Activated naive CD8-positive, alpha-beta T cell (primary cell): ENCODE measurements around the gene NMD3.
A peak's percentile ranks its signal among the peaks of the same experiment; 100 is the strongest.

Experiments
- H3K27ac Mint-ChIP-seq: one replicate; pipeline ENCODE4 v1.8.0; 2021; ENCODE audit warnings: mixed read lengths
- H3K27me3 Mint-ChIP-seq: one replicate; pipeline ENCODE4 v1.8.0; 2021; ENCODE audit warnings: mixed read lengths
- H3K36me3 Mint-ChIP-seq: one replicate; pipeline ENCODE4 v1.8.0; 2021; ENCODE audit warnings: mixed read lengths
- H3K4me1 Mint-ChIP-seq: one replicate; pipeline ENCODE4 v1.8.0; 2021; ENCODE audit warnings: low read depth, mixed read lengths
- H3K4me3 Mint-ChIP-seq: one replicate; pipeline ENCODE4 v1.8.0; 2021; ENCODE audit warnings: mild to moderate bottlenecking, mixed read lengths
- H3K9me3 Mint-ChIP-seq: one replicate; pipeline ENCODE4 v1.8.0; 2021; ENCODE audit warnings: low read depth, mixed read lengths

The NMD3 gene

GRCh38 chr3:161217496-161217895 lies 3.6 kb upstream of the NMD3 start:
- peaks cover 4% of the 10 kb centered on the region for H3K27me3 Mint-ChIP-seq
- H3K4me3 Mint-ChIP-seq = no peak overlapping the region
- no peak overlapping the region for H3K27ac Mint-ChIP-seq
- H3K4me1 Mint-ChIP-seq = peaks cover 10% of the 10 kb centered on the region
- no peaks in the 10 kb centered on the region for H3K9me3 Mint-ChIP-seq
- peaks cover 2% of the 10 kb centered on the region for H3K36me3 Mint-ChIP-seq

GRCh38 chr3:161219495-161219894 lies 1.6 kb upstream of the NMD3 start:
- Mint-ChIP-seq H3K4me1 (peaks cover 28% of the 10 kb centered on the region), H3K36me3 (peaks cover 8% of the 10 kb centered on the region), H3K27me3 (peaks cover 4% of the 10 kb centered on the region), H3K4me3 (peak overlapping the region; percentile 66), H3K9me3 (no peaks in the 10 kb centered on the region), H3K27ac (peak overlapping the region; percentile 82)

DNA sequence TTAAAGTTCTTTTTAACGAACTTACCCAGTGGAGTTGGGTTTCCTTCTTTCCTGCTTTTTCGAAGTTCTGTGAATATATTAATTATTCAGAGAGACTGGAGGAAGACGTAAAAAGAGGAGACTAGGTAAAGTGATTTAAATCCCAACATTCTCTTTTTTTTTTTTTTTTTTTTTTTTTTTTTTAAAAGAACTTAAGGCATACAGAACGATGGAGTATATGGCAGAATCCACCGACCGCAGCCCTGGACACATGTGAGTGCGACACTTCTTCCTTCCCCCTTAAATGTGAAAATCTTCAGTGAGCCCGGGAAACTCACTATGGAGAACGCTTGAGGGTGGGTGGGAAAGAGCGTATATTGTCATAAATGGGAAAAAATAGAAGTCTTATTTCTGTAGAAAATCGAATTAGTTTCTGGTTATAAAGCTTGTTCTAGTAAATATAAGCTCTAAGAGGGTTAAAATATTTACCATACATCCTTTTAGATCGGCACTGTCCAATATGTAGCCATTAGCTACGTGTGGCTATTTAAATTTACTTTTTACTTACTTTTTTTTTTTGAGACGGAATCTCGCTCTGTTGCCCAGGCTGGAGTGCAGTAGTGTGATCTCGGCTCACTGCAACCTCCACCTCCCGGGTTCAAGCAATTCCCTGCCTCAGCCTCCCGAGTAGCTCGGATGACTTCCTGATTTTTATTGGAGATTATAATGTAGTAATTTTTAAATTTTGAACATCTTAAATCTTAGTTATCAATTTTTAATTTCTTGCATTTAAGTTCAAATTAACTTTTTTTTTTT lies 892 bp downstream of the NMD3 start:
- peak overlapping the region; percentile 89 for H3K27ac Mint-ChIP-seq

DNA sequence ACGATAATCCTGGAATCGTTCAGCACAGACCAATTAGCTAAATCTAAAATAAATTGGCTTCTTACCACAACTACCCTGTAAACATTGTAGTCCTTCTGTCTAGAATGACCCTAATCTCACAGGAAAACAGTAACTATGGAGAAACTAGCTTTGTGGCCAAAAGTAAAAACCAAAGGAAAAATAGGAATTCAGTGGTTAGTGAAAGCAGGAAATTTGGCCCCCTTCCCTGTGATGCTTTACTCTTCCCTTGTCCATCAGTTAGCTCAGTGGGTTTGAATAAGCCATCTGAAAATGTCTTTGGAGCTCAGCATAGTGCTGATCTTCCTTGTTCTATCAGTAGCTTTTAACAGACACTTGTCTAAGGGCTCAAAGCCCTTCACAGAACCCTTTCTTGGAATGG lies 1.6 kb downstream of the NMD3 start:
- H3K9me3 Mint-ChIP-seq = no peaks in the 10 kb centered on the region
- peak overlapping the region; percentile 28 for H3K27ac Mint-ChIP-seq
- H3K4me3 Mint-ChIP-seq = peak overlapping the region; percentile 96
- H3K27me3 Mint-ChIP-seq = no peaks in the 10 kb centered on the region
- peaks cover 12% of the 10 kb centered on the region for H3K36me3 Mint-ChIP-seq
- peaks cover 38% of the 10 kb centered on the region for H3K4me1 Mint-ChIP-seq

More for the DNA sequence above, 892 bp downstream of the NMD3 start:
- H3K9me3 Mint-ChIP-seq = no peaks in the 10 kb centered on the region
- peak overlapping the region; percentile 96 for H3K4me3 Mint-ChIP-seq
- H3K4me1 Mint-ChIP-seq = peaks cover 37% of the 10 kb centered on the region
- no peaks in the 10 kb centered on the region for H3K27me3 Mint-ChIP-seq
- H3K36me3 Mint-ChIP-seq = peaks cover 11% of the 10 kb centered on the region

- no peaks in the 10 kb centered on the region for H3K9me3 Mint-ChIP-seq
- H3K27me3 Mint-ChIP-seq = no peaks in the 10 kb centered on the region
- H3K36me3 Mint-ChIP-seq = peaks cover 10% of the 10 kb centered on the region
- H3K4me3 Mint-ChIP-seq = peak overlapping the region; percentile 24
- H3K4me1 Mint-ChIP-seq = peaks cover 36% of the 10 kb centered on the region
- H3K27ac Mint-ChIP-seq = no peak overlapping the region
These were observed 3.7 kb downstream of the NMD3 start for GRCh38 chr3:161224786-161225185.

DNA sequence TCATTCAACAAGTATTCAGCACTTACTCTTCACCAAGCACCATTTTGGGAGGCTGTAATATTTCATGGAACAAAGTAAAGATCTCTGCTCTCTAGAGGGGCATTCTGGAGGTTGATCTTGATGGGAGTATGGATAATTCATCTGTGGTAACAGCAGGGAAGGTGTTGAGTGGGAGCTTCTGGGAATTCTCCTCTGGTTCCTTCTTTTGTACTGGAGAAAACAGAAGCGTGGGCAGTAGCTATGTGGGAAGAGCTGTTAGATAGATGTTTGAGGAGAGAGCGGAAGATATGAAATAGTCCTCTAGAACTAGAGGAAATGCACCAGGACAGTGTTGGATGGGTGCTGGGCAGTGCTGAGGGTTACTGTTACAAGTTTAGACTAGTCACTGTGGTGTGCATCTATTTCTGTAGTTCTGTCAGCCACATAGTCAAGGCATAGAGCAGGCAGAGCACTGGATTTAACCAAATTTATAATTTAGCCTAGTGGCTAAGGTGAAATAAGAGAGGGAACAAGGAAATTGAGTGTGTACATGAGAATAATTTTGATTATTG lies 9.6 kb downstream of the NMD3 start:
- Mint-ChIP-seq H3K9me3 (no peaks in the 10 kb centered on the region), H3K27me3 (no peaks in the 10 kb centered on the region), H3K36me3 (peaks cover 6% of the 10 kb centered on the region), H3K4me1 (peaks cover 9% of the 10 kb centered on the region), H3K4me3 (no peak overlapping the region), H3K27ac (no peak overlapping the region)

DNA sequence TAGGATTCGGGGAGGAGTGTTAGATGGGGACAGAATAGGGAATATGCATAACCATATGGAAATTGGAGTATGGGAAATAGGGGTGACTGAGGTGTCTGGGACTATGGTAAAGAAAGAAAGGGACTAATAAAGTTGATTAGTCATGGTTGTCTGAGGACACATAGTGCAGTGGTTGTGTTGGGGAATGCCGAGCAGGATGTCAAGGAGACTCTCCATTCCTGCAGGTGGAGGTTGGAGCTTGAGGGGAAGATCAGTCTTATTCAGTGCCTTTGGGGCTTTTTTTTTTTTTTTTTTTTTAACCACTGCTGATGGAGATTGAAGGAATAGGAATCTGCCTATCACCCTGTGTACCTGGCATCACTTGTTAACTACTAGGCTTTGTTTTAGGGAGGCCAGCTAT lies 10.8 kb downstream of the NMD3 start:
- Mint-ChIP-seq H3K4me1 (peaks cover 14% of the 10 kb centered on the region), H3K9me3 (no peaks in the 10 kb centered on the region), H3K36me3 (peaks cover 7% of the 10 kb centered on the region), H3K27ac (no peak overlapping the region), H3K27me3 (no peaks in the 10 kb centered on the region), H3K4me3 (no peak overlapping the region)

DNA sequence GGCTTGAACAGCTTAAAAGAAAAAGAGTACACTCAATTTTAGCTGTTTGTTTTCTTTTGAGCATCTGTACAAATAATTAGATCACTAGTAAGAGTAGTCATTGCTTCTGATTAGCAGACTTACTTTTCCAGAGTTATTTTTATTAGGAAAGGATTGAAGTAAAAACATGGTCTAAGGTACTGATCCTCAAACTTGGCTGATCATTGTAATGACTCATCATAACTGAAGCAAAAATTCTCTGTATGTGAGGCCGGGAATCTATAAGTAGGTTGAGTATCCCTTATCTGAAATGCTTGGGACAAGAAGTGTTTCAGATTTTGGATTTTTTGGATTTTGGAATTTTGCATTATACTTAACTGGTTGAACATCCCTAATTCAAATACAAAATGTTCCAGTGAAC lies 12.4 kb downstream of the NMD3 start:
- peaks cover 8% of the 10 kb centered on the region for H3K36me3 Mint-ChIP-seq
- no peaks in the 10 kb centered on the region for H3K9me3 Mint-ChIP-seq
- peaks cover 13% of the 10 kb centered on the region for H3K4me1 Mint-ChIP-seq
- no peak overlapping the region for H3K27ac Mint-ChIP-seq
- H3K4me3 Mint-ChIP-seq = no peak overlapping the region
- no peaks in the 10 kb centered on the region for H3K27me3 Mint-ChIP-seq

DNA sequence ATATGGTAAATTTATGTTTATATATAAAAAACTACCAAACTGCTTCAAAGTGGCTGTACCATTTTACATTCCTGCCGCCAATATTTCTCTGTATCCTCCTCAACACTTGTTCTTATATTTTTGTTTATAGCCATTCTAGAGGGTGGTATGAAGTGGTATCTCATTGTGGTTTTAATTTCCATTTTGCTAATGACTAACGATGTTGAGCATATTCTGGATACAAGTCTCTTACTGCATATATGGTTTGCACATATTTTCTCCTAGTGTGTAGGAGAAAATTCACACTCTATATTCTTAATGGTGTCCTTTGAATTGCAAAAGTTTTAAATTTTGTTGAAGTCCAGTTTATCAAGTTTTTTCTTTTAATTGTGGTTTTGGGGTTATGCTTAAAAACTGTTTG lies 15.1 kb downstream of the NMD3 start:
- Mint-ChIP-seq H3K9me3 (no peaks in the 10 kb centered on the region), H3K36me3 (peaks cover 12% of the 10 kb centered on the region), H3K4me3 (no peak overlapping the region), H3K4me1 (peaks cover 13% of the 10 kb centered on the region), H3K27me3 (no peaks in the 10 kb centered on the region), H3K27ac (no peak overlapping the region)

- Mint-ChIP-seq H3K27me3 (no peaks in the 10 kb centered on the region), H3K36me3 (peaks cover 9% of the 10 kb centered on the region), H3K27ac (no peak overlapping the region), H3K4me3 (no peak overlapping the region), H3K4me1 (peaks cover 9% of the 10 kb centered on the region), H3K9me3 (no peaks in the 10 kb centered on the region)
These were observed 18.6 kb downstream of the NMD3 start for GRCh38 chr3:161239700-161240099.

DNA sequence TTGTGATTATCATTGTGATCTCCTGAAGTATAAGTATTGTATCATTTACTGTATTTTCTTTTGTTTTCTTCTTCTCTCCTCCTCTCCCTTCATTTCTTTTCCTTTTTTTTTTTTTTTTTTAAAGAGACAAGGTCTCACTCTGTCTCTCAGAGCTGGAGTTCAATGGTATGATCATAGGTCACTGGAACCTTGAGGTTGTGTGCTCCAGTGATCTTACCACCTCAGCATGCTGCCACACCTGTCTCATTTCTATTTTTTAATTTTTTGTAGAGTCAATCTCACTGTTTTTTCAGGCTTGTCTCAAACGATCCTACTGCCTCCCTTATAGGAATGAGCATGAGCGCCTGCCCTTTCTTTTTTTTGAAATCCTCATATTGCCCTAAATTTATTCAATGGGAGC lies 23.4 kb downstream of the NMD3 start:
- H3K9me3 Mint-ChIP-seq = no peaks in the 10 kb centered on the region
- H3K27me3 Mint-ChIP-seq = no peaks in the 10 kb centered on the region
- H3K4me3 Mint-ChIP-seq = no peak overlapping the region
- H3K27ac Mint-ChIP-seq = no peak overlapping the region
- H3K36me3 Mint-ChIP-seq = peaks cover 8% of the 10 kb centered on the region
- H3K4me1 Mint-ChIP-seq = no peaks in the 10 kb centered on the region

DNA sequence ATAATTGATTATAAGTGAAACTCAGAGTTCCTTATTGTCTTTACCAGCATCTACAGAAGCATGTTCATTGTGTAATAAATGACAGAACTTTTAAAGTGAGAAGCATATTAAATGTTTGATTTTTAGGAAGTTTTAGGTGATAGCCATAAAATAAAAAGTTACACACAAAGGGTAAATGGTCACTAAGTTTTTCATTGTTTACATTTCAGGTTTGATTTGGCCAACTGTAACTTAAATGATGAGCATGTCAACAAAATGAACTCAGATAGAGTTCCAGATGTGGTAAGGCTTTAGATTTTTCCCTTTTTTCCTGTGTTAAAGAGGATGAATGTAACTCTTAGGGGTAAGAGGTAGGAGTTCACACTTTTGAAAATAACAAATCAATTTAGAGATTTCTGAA lies 25.9 kb downstream of the NMD3 start:
- Mint-ChIP-seq H3K36me3 (peaks cover 11% of the 10 kb centered on the region), H3K4me3 (no peak overlapping the region), H3K9me3 (no peaks in the 10 kb centered on the region)

GRCh38 chr3:161250116-161250515 lies 29.0 kb downstream of the NMD3 start:
- H3K4me3 Mint-ChIP-seq = no peak overlapping the region
- H3K27me3 Mint-ChIP-seq = no peaks in the 10 kb centered on the region
- H3K9me3 Mint-ChIP-seq = no peaks in the 10 kb centered on the region
- H3K4me1 Mint-ChIP-seq = peaks cover 1% of the 10 kb centered on the region
- no peak overlapping the region for H3K27ac Mint-ChIP-seq
- peaks cover 24% of the 10 kb centered on the region for H3K36me3 Mint-ChIP-seq

More for the DNA sequence above, 25.9 kb downstream of the NMD3 start:
- Mint-ChIP-seq H3K27me3 (no peaks in the 10 kb centered on the region), H3K4me1 (no peaks in the 10 kb centered on the region), H3K27ac (no peak overlapping the region)

DNA sequence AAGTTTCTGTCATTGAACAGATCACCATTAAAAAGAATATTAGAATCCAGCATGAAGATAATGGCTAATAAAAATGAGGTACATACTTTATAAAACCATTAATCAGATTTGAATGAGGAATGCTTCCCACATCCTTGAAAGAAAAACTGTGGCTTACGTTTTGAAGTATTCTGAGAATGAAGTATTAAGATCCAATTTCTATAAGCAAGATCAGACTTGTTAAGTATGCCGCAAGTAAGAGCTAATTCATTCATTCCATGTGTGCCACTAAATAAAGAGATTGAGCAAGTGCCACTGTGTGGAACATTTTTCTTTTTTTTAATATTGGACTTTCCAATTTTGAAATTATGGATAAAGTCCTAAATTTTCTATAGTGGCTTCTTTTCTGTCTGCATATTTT lies 30.6 kb downstream of the NMD3 start:
- H3K27me3 Mint-ChIP-seq = no peaks in the 10 kb centered on the region
- H3K4me3 Mint-ChIP-seq = no peak overlapping the region
- H3K27ac Mint-ChIP-seq = no peak overlapping the region
- H3K9me3 Mint-ChIP-seq = no peaks in the 10 kb centered on the region
- peaks cover 30% of the 10 kb centered on the region for H3K36me3 Mint-ChIP-seq
- peaks cover 3% of the 10 kb centered on the region for H3K4me1 Mint-ChIP-seq

DNA sequence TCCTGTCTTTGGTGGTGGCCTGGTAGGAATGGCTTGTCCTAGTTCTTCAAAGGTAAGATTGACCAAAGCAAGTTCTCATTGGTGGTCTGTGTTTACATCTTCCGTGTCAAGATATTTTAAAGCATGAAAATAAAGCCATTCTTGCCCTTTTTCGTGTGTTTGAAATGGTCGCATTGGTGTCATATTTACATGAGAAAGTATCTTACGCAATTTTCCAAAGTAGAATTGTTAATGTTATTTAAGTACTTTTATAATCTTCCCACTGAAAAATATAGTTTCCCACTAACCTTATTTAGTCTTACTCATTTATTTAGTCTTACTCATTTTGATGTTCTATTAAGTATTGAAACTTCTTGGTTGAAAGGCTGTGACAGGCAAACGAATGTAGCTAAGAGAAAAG lies 31.0 kb downstream of the NMD3 start:
- Mint-ChIP-seq H3K9me3 (no peaks in the 10 kb centered on the region), H3K4me3 (no peak overlapping the region), H3K4me1 (peaks cover 3% of the 10 kb centered on the region), H3K36me3 (peaks cover 29% of the 10 kb centered on the region), H3K27ac (no peak overlapping the region), H3K27me3 (no peaks in the 10 kb centered on the region)

GRCh38 chr3:161253711-161254110 lies 32.6 kb downstream of the NMD3 start:
- peaks cover 40% of the 10 kb centered on the region for H3K36me3 Mint-ChIP-seq

More at GRCh38 chr3:161253711-161254110, 32.6 kb downstream of the NMD3 start:
- Mint-ChIP-seq H3K9me3 (no peaks in the 10 kb centered on the region), H3K27me3 (no peaks in the 10 kb centered on the region), H3K27ac (no peak overlapping the region), H3K4me1 (peaks cover 3% of the 10 kb centered on the region), H3K4me3 (no peak overlapping the region)
